ENCODE measurements around the gene EXOC4. TPM values are rescaled to one million over a fixed set of nuclear protein-coding genes. Genes with fewer than 3 reads are reported as not detected.

EXOC4 gene
- total and polyA plus RNA-seq, 2 of the 13 experiments (the other 11 are each of a cell fraction or from before 2014, with no cell fraction given): 22.5 to 39.0 TPM

- TF ChIP-seq, protein P1, sequence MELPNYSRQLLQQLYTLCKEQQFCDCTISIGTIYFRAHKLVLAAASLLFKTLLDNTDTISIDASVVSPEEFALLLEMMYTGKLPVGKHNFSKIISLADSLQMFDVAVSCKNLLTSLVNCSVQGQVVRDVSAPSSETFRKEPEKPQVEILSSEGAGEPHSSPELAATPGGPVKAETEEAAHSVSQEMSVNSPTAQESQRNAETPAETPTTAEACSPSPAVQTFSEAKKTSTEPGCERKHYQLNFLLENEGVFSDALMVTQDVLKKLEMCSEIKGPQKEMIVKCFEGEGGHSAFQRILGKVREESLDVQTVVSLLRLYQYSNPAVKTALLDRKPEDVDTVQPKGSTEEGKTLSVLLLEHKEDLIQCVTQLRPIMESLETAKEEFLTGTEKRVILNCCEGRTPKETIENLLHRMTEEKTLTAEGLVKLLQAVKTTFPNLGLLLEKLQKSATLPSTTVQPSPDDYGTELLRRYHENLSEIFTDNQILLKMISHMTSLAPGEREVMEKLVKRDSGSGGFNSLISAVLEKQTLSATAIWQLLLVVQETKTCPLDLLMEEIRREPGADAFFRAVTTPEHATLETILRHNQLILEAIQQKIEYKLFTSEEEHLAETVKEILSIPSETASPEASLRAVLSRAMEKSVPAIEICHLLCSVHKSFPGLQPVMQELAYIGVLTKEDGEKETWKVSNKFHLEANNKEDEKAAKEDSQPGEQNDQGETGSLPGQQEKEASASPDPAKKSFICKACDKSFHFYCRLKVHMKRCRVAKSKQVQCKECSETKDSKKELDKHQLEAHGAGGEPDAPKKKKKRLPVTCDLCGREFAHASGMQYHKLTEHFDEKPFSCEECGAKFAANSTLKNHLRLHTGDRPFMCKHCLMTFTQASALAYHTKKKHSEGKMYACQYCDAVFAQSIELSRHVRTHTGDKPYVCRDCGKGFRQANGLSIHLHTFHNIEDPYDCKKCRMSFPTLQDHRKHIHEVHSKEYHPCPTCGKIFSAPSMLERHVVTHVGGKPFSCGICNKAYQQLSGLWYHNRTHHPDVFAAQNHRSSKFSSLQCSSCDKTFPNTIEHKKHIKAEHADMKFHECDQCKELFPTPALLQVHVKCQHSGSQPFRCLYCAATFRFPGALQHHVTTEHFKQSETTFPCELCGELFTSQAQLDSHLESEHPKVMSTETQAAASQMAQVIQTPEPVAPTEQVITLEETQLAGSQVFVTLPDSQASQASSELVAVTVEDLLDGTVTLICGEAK (IDR thresholded peaks at IDR 0.05): no peak
- TF ChIP-seq, protein P1 (CRISPR knock-in tag; IDR thresholded peaks at IDR 0.05): no peak
- TF ChIP-seq, protein P2, sequence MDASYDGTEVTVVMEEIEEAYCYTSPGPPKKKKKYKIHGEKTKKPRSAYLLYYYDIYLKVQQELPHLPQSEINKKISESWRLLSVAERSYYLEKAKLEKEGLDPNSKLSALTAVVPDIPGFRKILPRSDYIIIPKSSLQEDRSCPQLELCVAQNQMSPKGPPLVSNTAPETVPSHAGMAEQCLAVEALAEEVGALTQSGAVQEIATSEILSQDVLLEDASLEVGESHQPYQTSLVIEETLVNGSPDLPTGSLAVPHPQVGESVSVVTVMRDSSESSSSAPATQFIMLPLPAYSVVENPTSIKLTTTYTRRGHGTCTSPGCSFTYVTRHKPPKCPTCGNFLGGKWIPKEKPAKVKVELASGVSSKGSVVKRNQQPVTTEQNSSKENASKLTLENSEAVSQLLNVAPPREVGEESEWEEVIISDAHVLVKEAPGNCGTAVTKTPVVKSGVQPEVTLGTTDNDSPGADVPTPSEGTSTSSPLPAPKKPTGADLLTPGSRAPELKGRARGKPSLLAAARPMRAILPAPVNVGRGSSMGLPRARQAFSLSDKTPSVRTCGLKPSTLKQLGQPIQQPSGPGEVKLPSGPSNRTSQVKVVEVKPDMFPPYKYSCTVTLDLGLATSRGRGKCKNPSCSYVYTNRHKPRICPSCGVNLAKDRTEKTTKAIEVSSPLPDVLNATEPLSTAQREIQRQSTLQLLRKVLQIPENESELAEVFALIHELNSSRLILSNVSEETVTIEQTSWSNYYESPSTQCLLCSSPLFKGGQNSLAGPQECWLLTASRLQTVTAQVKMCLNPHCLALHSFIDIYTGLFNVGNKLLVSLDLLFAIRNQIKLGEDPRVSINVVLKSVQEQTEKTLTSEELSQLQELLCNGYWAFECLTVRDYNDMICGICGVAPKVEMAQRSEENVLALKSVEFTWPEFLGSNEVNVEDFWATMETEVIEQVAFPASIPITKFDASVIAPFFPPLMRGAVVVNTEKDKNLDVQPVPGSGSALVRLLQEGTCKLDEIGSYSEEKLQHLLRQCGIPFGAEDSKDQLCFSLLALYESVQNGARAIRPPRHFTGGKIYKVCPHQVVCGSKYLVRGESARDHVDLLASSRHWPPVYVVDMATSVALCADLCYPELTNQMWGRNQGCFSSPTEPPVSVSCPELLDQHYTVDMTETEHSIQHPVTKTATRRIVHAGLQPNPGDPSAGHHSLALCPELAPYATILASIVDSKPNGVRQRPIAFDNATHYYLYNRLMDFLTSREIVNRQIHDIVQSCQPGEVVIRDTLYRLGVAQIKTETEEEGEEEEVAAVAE (CRISPR knock-in tag; IDR thresholded peaks at IDR 0.05; ENCODE audit: borderline replicate concordance): no peak
- no peak for TF ChIP-seq ARID2 (CRISPR knock-in tag; IDR thresholded peaks at IDR 0.05; ENCODE audit: borderline replicate concordance)
- no peak for TF ChIP-seq ZNF207 (IDR thresholded peaks at IDR 0.05; ENCODE audit: borderline replicate concordance)
- no peak for TF ChIP-seq TSC22D2 (CRISPR knock-in tag; IDR thresholded peaks at IDR 0.05; ENCODE audit: borderline replicate concordance)
- TF ChIP-seq, protein P3, sequence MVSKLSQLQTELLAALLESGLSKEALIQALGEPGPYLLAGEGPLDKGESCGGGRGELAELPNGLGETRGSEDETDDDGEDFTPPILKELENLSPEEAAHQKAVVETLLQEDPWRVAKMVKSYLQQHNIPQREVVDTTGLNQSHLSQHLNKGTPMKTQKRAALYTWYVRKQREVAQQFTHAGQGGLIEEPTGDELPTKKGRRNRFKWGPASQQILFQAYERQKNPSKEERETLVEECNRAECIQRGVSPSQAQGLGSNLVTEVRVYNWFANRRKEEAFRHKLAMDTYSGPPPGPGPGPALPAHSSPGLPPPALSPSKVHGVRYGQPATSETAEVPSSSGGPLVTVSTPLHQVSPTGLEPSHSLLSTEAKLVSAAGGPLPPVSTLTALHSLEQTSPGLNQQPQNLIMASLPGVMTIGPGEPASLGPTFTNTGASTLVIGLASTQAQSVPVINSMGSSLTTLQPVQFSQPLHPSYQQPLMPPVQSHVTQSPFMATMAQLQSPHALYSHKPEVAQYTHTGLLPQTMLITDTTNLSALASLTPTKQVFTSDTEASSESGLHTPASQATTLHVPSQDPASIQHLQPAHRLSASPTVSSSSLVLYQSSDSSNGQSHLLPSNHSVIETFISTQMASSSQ (IDR thresholded peaks at IDR 0.05; ENCODE audit: low read depth): no peak
- TF ChIP-seq, protein P3 (CRISPR knock-in tag; IDR thresholded peaks at IDR 0.05; ENCODE audit: borderline replicate concordance): no peak
Observed at GRCh38 chr7:133613250-133613790, 360.4 kb downstream of the EXOC4 start (continued).

Data from HepG2 (cell line).